PC-9 (cell line): ENCODE results near the gene INMT. TPM values are rescaled to one million over a fixed set of nuclear protein-coding genes. Genes with fewer than 3 reads are reported as not detected.

Experiments used
- BruUV-seq: library from RNA; stranded (reverse); fragments of 400-500 nt; replicated peaks from 2 replicates; lab custom pipeline; 2021; lab: Mats Ljungman, UMichigan
- CTCF ChIA-PET: fragments of 300-600 bp; sonication (Branson Sonifier 250); formaldehyde crosslinking; loops from one replicate; lab custom pipeline; 2022; ENCODE audit warnings: antibody characterized with exemption; lab: Charles Lee
- POLR2A ChIA-PET: fragments of 300-600 bp; sonication (Branson Sonifier 250); formaldehyde crosslinking; loops from one replicate; lab custom pipeline; 2022; ENCODE audit warnings: antibody characterized with exemption; ENCODE audit not compliant: unreplicated experiment; lab: Charles Lee
- DNase-seq, 2 experiments: peaks; one replicate each; pipeline versions ENCODE4 v3.0.0 to v3.0.0-alpha.2; 2015 to 2022; ENCODE audit warnings: mixed read lengths in 1 of 2
- H2AFZ ChIP-seq: fragments of 200-600 bp; sonication (generic); 2 replicates; pipeline ENCODE4 v1.8.1; 2017; ENCODE audit warnings: antibody characterized with exemption
- H3F3A ChIP-seq: fragments of 200-600 bp; sonication (generic); 2 replicates; pipeline ENCODE4 v1.8.1; 2017; ENCODE audit warnings: antibody characterized with exemption, mild to moderate bottlenecking, low read depth; ENCODE audit not compliant: insufficient read depth
- H3K27ac ChIP-seq: fragments of 200-600 bp; sonication (generic); 2 replicates; pipeline ENCODE4 v1.6.1; 2016; ENCODE audit warnings: mixed run types
- H3K27me3 ChIP-seq: fragments of 200-600 bp; sonication (generic); 2 replicates; pipeline ENCODE4 v1.6.1; 2016; ENCODE audit warnings: low read depth, mixed run types; ENCODE audit not compliant: insufficient read depth
- H3K36me3 ChIP-seq: fragments of 200-600 bp; sonication (generic); 2 replicates; pipeline ENCODE4 v1.6.1; 2016; ENCODE audit warnings: low read depth, mixed run types
- H3K4me1 ChIP-seq: fragments of 200-600 bp; sonication (generic); replicated peaks from 2 replicates; pipeline ENCODE4 v1.6.1; 2016; ENCODE audit warnings: mixed run types; ENCODE audit not compliant: insufficient read depth
- H3K4me2 ChIP-seq: fragments of 200-600 bp; sonication (generic); 2 replicates; pipeline ENCODE4 v1.6.1; 2017; ENCODE audit warnings: mixed run types
- H3K4me3 ChIP-seq: fragments of 200-600 bp; sonication (generic); 2 replicates; pipeline ENCODE4 v1.6.1; 2016; ENCODE audit warnings: mixed run types
- H3K79me2 ChIP-seq: fragments of 200-600 bp; sonication (generic); 2 replicates; pipeline ENCODE4 v1.6.1; 2017; ENCODE audit warnings: low read depth, mixed run types
- H3K9me2 ChIP-seq: fragments of 200-600 bp; sonication (generic); 2 replicates; pipeline ENCODE4 v1.8.1; 2017; ENCODE audit warnings: mild to moderate bottlenecking; ENCODE audit not compliant: insufficient read depth
- H3K9me3 ChIP-seq: fragments of 200-600 bp; sonication (generic); 2 replicates; pipeline ENCODE4 v1.8.1; 2016; ENCODE audit warnings: low read depth; ENCODE audit not compliant: insufficient read depth
- H4K20me1 ChIP-seq: fragments of 200-600 bp; sonication (generic); 2 replicates; pipeline ENCODE4 v1.8.1; 2017; ENCODE audit not compliant: insufficient read depth
- CTCF ChIP-seq: fragments of 200-600 bp; sonication (generic); conservative IDR thresholded peaks from 2 replicates; pipeline ENCODE4 v1.6.1; 2017; ENCODE audit warnings: mixed run types, antibody characterized with exemption, mild to moderate bottlenecking, moderate library complexity
- EZH2 ChIP-seq: fragments of 200-600 bp; sonication (generic); IDR thresholded peaks from 2 replicates; pipeline ENCODE4 v1.8.0; 2017; ENCODE audit warnings: antibody characterized with exemption, low read depth
- intact Hi-C: fragments of 100-400 bp; cut with micrococcal nuclease; formaldehyde crosslinking; loops from one replicate; pipeline ENCODE4 v1.10.0; 2022; ENCODE audit not compliant: unreplicated experiment
- total RNA-seq: library from RNA; stranded (reverse); gene quantifications from 2 replicates; pipeline ENCODE4 v1.2.3, GENCODE V29; 2021

Gene INMT
- total RNA-seq, 1 experiment from 2014 or later: not detected

- H3K27ac ChIP-seq: no peak overlapping the region
- no peaks in the 10 kb centered on the region for H3K9me3 ChIP-seq
- no peaks in the 10 kb centered on the region for H3F3A ChIP-seq
- DNase-seq: peak in 1 of 2 experiments; percentile 45
- no peaks in the 10 kb centered on the region for H3K9me2 ChIP-seq
- H2AFZ ChIP-seq: no peak overlapping the region
- ChIA-PET CTCF (no interaction called here), POLR2A (no interaction called here)
- H4K20me1 ChIP-seq: no peaks in the 10 kb centered on the region
- no TSS peak for BruUV-seq
- no peak overlapping the region for H3K4me2 ChIP-seq
- intact Hi-C loops: loop anchor here (1.0 to 10.0 kb wide), 4 partner anchors 57 to 579 kb away; no protein-coding TSS in a partner anchor
- peaks cover 6% of the 10 kb centered on the region for H3K27me3 ChIP-seq
- 0 out of 2 replicates have a peak, but pooled peaks cover 4% of the 10 kb centered on the region for H3K4me1 ChIP-seq
- no peaks in the 10 kb centered on the region for H3K36me3 ChIP-seq
- TF ChIP-seq CTCF (peak; percentile 38; the same call in 1 of the 2 replicates), EZH2 (no peak)
- no peaks in the 10 kb centered on the region for H3K79me2 ChIP-seq
- no peak overlapping the region for H3K4me3 ChIP-seq
Measured at GRCh38 chr7:30743371-30744074, 8.4 kb upstream of the INMT start.

GRCh38 chr7:30744075-30744417, 7.9 kb upstream of the INMT start:
- ChIA-PET CTCF (no interaction called here), POLR2A (no interaction called here)
- 0 out of 2 replicates have a peak, but pooled peaks cover 4% of the 10 kb centered on the region for H3K4me1 ChIP-seq
- no peaks in the 10 kb centered on the region for H3K9me2 ChIP-seq
- no peaks in the 10 kb centered on the region for H3K36me3 ChIP-seq
- H3K79me2 ChIP-seq: no peaks in the 10 kb centered on the region
- no peak for DNase-seq
- H3K9me3 ChIP-seq: no peaks in the 10 kb centered on the region
- no peak overlapping the region for H2AFZ ChIP-seq
- H3K4me3 ChIP-seq: no peak overlapping the region
- no peak overlapping the region for H3K4me2 ChIP-seq
- H4K20me1 ChIP-seq: no peaks in the 10 kb centered on the region
- TF ChIP-seq CTCF (no peak), EZH2 (no peak)
- intact Hi-C loops: loop anchor here (10.0 kb wide), 1 partner anchor 579 kb away; no protein-coding TSS in a partner anchor
- H3K27me3 ChIP-seq: peaks cover under 1% of the 10 kb centered on the region
- no peak overlapping the region for H3K27ac ChIP-seq
- BruUV-seq: no TSS peak
- no peaks in the 10 kb centered on the region for H3F3A ChIP-seq

GRCh38 chr7:30745261-30745941, 6.5 kb upstream of the INMT start:
- Histone ChIP-seq H4K20me1 (no peaks in the 10 kb centered on the region), H3K4me1 (0 out of 2 replicates have a peak, but pooled peaks cover 4% of the 10 kb centered on the region), H3K9me2 (no peaks in the 10 kb centered on the region), H3K4me3 (no peak overlapping the region), H3K27me3 (peaks cover 5% of the 10 kb centered on the region; the same call in 1 of the 2 replicates), H3K79me2 (no peaks in the 10 kb centered on the region), H3K36me3 (no peaks in the 10 kb centered on the region), H2AFZ (no peak overlapping the region), H3F3A (no peaks in the 10 kb centered on the region), H3K27ac (no peak overlapping the region), H3K9me3 (no peaks in the 10 kb centered on the region; the same call in 1 of the 2 replicates), H3K4me2 (no peak overlapping the region)
- intact Hi-C loops: loop anchor here (10.0 kb wide), 1 partner anchor 581 kb away; no protein-coding TSS in a partner anchor
- DNase-seq: no peak
- no peak for TF ChIP-seq EZH2
- TF ChIP-seq CTCF: no peak
- BruUV-seq: no TSS peak
- ChIA-PET CTCF (interaction anchor here (1.2 kb wide), 1 partner anchor 50 kb away, joined by 3 read pairs; no protein-coding TSS in a partner anchor), POLR2A (interaction anchor here (0.6 to 0.7 kb wide), 2 partner anchors 118 to 822 kb away, joined by 3 read pairs; no protein-coding TSS in a partner anchor)
